ENCODE measurements around the gene SNRPN. TPM values are rescaled to one million over a fixed set of nuclear protein-coding genes. Genes with fewer than 3 reads are reported as not detected.

Gene SNRPN
- total and polyA plus RNA-seq, 4 donors: 65.1 to 192 (median 83.0) TPM

GRCh38 chr15:24985224-24985623 is 30.4 kb downstream of the SNRPN start:
- Histone ChIP-seq H3K9me3 (ENCODE audit: control insufficient read depth in 4 of 4, insufficient read depth in 3 of 4, low read length in 3 of 4) (peaks cover 2 to 16% (median 4%) of the 10 kb centered on the region in 4 donors), H3K27me3 (ENCODE audit: control insufficient read depth in 3 of 3, insufficient read depth in 3 of 3, low read length in 2 of 3) (no peaks in the 10 kb centered on the region), H3K36me3 (ENCODE audit: control insufficient read depth in 4 of 4, insufficient read depth in 4 of 4, low read length in 4 of 4) (peaks cover 2 to 20% (median 11%) of the 10 kb centered on the region in 4 donors), H3K4me3 (no peak overlapping the region), H3K9ac (ENCODE audit: insufficient read depth in 1 of 2, low read length in 2 of 2) (no peak overlapping the region), H3K4me1 (ENCODE audit: control insufficient read depth in 5 of 5, insufficient read depth in 5 of 5, low read length in 5 of 5) (no peaks in the 10 kb centered on the region), H3K27ac (ENCODE audit: low read depth in 1 of 2, low read length in 1 of 2) (no peak overlapping the region)
- 89 to 94% methylated on average over 7 of the region's 7 CpGs for whole genome bisulfite sequencing, 2 donors
- ATAC-seq (ENCODE audit: insufficient read depth, low FRiP score): no peak
- no peak for DNase-seq
- TF ChIP-seq CTCF (IDR thresholded peaks at IDR 0.05; ENCODE audit: control extremely low read depth, extremely low read depth): no peak

- Histone ChIP-seq H3K36me3 (ENCODE audit: control insufficient read depth in 4 of 4, insufficient read depth in 4 of 4, low read length in 4 of 4) (peaks cover 2 to 17% (median 9%) of the 10 kb centered on the region in 4 donors), H3K27me3 (ENCODE audit: control insufficient read depth in 3 of 3, insufficient read depth in 3 of 3, low read length in 2 of 3) (no peaks in the 10 kb centered on the region), H3K9me3 (ENCODE audit: control insufficient read depth in 4 of 4, insufficient read depth in 3 of 4, low read length in 3 of 4) (peaks cover 2 to 16% (median 4%) of the 10 kb centered on the region in 4 donors), H3K4me1 (ENCODE audit: control insufficient read depth in 5 of 5, insufficient read depth in 5 of 5, low read length in 5 of 5) (no peaks in the 10 kb centered on the region), H3K4me3 (no peak overlapping the region), H3K27ac (ENCODE audit: low read depth in 1 of 2, low read length in 1 of 2) (no peak overlapping the region), H3K9ac (ENCODE audit: insufficient read depth in 1 of 2, low read length in 2 of 2) (no peak overlapping the region)
- ATAC-seq (ENCODE audit: insufficient read depth, low FRiP score): no peak
- WGBS, 2 donors: 87 to 93% methylated on average over 6 of the region's 6 CpGs
- no peak for DNase-seq
- no peak for TF ChIP-seq CTCF (IDR thresholded peaks at IDR 0.05; ENCODE audit: control extremely low read depth, extremely low read depth)
Measured at GRCh38 chr15:24986653-24987052, 31.9 kb downstream of the SNRPN start.

- Histone ChIP-seq H3K4me3 (no peak overlapping the region), H3K9me3 (ENCODE audit: control insufficient read depth in 4 of 4, insufficient read depth in 3 of 4, low read length in 3 of 4) (peaks cover 8 to 28% (median 16%) of the 10 kb centered on the region in 4 donors), H3K27ac (ENCODE audit: low read depth in 1 of 2, low read length in 1 of 2) (no peak overlapping the region), H3K9ac (ENCODE audit: insufficient read depth in 1 of 2, low read length in 2 of 2) (no peak overlapping the region), H3K36me3 (ENCODE audit: control insufficient read depth in 4 of 4, insufficient read depth in 4 of 4, low read length in 4 of 4) (peaks cover under 1 to 56% (median 21%) of the 10 kb centered on the region in 4 donors), H3K4me1 (ENCODE audit: control insufficient read depth in 5 of 5, insufficient read depth in 5 of 5, low read length in 5 of 5) (no peaks in the 10 kb centered on the region), H3K27me3 (ENCODE audit: control insufficient read depth in 3 of 3, insufficient read depth in 3 of 3, low read length in 2 of 3) (no peaks in the 10 kb centered on the region)
- DNase-seq: no peak
- ATAC-seq (ENCODE audit: insufficient read depth, low FRiP score): no peak
- TF ChIP-seq CTCF (IDR thresholded peaks at IDR 0.05; ENCODE audit: control extremely low read depth, extremely low read depth): no peak
- 74 to 84% methylated on average over 1 of the region's 1 CpG for WGBS, 2 donors
Measured at GRCh38 chr15:25019434-25019833, 64.6 kb downstream of the SNRPN start.

DNA sequence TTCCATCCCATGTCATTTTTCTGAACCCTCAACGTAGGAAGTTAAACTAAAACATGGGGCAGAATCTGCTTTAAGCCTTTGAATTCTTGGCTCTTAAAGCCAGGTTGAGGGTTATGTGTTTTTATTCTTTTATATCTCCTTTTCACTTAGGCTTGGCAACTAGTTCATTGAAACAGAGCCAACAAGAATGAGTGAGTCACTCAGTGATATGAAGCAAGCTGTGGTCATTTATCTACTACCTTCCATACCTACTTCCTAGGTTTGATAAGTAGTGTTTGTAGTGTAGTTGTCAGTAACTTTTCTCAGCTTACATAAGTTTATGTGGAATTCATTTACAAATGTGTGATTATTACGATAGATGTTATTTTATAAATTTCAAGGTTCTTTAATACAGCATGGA is 67.4 kb downstream of the SNRPN start:
- no peak for TF ChIP-seq CTCF (IDR thresholded peaks at IDR 0.05; ENCODE audit: control extremely low read depth, extremely low read depth)
- peaks cover 4 to 28% (median 22%) of the 10 kb centered on the region in 4 donors for H3K9me3 ChIP-seq (ENCODE audit: control insufficient read depth in 4 of 4, insufficient read depth in 3 of 4, low read length in 3 of 4)
- H3K9ac ChIP-seq (ENCODE audit: insufficient read depth in 1 of 2, low read length in 2 of 2): no peak overlapping the region
- no peak overlapping the region for H3K27ac ChIP-seq (ENCODE audit: low read depth in 1 of 2, low read length in 1 of 2)
- H3K4me1 ChIP-seq (ENCODE audit: control insufficient read depth in 5 of 5, insufficient read depth in 5 of 5, low read length in 5 of 5): no peaks in the 10 kb centered on the region
- no peaks in the 10 kb centered on the region for H3K27me3 ChIP-seq (ENCODE audit: control insufficient read depth in 3 of 3, insufficient read depth in 3 of 3, low read length in 2 of 3)
- peaks cover 1 to 66% (median 34%) of the 10 kb centered on the region in 4 donors for H3K36me3 ChIP-seq (ENCODE audit: control insufficient read depth in 4 of 4, insufficient read depth in 4 of 4, low read length in 4 of 4)
- 80 to 85% methylated on average over 2 of the region's 2 CpGs for WGBS, 2 donors
- no peak overlapping the region for H3K4me3 ChIP-seq
- DNase-seq: no peak
- ATAC-seq (ENCODE audit: insufficient read depth, low FRiP score): no peak
